ENCODE results near the gene IL10.

Gene IL10

DNA sequence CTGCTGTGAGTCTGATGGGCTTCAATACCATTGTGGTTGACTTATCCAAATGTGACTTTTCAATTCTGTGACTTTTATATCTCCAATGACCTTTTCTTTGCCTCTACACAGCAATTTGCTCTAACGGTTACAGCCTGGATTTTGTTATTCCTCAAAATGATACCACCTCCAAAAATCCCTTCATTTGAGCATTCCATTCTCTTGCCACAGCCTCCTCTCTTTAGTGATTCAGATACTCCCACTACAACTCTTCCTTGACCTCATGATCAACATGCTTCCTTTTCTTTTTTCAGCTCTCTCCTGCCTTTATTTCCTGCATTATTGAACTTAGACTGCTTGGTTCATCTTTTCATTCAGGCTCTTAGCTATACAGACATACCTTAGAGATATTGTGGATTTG is 18.3 kb downstream of the IL10 start:
- no peak overlapping the region for H3K4me3 ChIP-seq (ENCODE audit: control insufficient read depth, low read depth, low read length)
- peak; percentile 60 for DNase-seq (ENCODE audit: low read depth)
- TF ChIP-seq, protein P1, sequence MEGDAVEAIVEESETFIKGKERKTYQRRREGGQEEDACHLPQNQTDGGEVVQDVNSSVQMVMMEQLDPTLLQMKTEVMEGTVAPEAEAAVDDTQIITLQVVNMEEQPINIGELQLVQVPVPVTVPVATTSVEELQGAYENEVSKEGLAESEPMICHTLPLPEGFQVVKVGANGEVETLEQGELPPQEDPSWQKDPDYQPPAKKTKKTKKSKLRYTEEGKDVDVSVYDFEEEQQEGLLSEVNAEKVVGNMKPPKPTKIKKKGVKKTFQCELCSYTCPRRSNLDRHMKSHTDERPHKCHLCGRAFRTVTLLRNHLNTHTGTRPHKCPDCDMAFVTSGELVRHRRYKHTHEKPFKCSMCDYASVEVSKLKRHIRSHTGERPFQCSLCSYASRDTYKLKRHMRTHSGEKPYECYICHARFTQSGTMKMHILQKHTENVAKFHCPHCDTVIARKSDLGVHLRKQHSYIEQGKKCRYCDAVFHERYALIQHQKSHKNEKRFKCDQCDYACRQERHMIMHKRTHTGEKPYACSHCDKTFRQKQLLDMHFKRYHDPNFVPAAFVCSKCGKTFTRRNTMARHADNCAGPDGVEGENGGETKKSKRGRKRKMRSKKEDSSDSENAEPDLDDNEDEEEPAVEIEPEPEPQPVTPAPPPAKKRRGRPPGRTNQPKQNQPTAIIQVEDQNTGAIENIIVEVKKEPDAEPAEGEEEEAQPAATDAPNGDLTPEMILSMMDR (conservative IDR thresholded peaks at IDR 0.05; ENCODE audit: control insufficient read depth, insufficient read depth, low read depth, low read length), result no peak

DNA sequence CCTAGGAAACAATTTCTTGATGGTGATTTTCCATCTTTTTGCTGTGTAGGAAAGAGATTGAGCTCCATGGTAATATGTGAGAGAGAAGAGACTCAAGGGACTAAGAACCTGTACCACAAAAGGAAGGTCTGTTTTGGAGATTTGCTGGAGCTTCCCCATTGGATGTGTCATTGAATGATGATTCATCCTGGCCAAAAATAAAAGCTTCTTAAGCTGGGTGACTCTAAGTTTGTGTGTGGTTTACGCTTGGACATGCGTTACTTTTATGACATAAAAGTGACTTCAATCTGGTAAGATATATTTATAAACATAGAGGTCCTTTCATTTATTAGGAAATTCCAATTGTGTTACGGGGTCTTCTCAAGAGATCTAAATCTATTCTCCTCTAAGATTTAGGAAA is 19.2 kb downstream of the IL10 start:
- no peak overlapping the region for H3K4me3 ChIP-seq (ENCODE audit: control insufficient read depth, low read depth, low read length)
- DNase-seq (ENCODE audit: low read depth), result peak; percentile 83
- TF ChIP-seq, protein P1 (conservative IDR thresholded peaks at IDR 0.05; ENCODE audit: control insufficient read depth, insufficient read depth, low read depth, low read length), result no peak

DNA sequence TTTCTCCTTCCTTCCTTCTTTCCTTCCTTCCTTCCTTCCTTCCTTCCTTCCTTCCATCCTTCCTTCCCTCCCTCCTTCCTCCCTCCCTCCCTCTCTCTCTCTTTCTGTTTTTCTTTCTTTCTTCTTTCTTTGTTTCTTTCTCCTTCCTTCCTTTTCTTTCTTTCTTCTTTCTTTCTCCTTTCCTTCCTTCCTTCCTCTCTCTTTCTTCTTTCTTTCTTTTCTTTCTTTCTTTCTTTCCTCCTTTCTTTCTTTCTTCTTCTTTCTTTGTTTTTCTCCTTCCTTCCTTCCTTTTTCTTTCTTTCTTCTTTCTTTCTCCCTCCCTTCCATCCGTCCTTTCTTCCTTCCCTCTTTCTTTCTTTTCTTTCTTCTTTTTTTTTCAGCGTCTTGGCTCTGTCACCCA is 19.8 kb downstream of the IL10 start:
- DNase-seq (ENCODE audit: low read depth), result no peak
- TF ChIP-seq, protein P1 (conservative IDR thresholded peaks at IDR 0.05; ENCODE audit: control insufficient read depth, insufficient read depth, low read depth, low read length), result no peak

DNA sequence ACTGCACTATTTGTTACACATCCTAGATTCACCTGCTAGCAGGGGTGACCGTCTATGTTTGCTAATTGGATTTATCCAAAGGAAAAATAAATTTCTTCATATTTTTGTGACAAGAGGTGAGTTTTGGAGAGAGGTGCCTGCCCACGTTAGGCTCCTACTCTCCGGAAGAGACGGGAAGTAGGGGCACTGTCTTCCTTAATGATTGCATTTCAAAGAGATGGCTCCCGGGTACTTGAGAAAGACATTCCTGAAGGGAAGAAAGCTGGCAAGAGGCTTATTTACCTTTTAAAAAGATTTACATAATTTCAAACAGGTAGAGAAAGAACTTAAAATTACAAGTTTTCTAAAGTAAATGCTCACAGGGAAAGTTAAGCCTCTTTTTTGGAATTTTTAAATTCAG is 20.4 kb downstream of the IL10 start:
- DNase-seq (ENCODE audit: low read depth), result no peak
- H3K4me3 ChIP-seq (ENCODE audit: control insufficient read depth, low read depth, low read length), result no peak overlapping the region
- TF ChIP-seq, protein P1 (conservative IDR thresholded peaks at IDR 0.05; ENCODE audit: control insufficient read depth, insufficient read depth, low read depth, low read length), result no peak

More for the DNA sequence above, 19.8 kb downstream of the IL10 start:
- no peak overlapping the region for H3K4me3 ChIP-seq (ENCODE audit: control insufficient read depth, low read depth, low read length)

DNA sequence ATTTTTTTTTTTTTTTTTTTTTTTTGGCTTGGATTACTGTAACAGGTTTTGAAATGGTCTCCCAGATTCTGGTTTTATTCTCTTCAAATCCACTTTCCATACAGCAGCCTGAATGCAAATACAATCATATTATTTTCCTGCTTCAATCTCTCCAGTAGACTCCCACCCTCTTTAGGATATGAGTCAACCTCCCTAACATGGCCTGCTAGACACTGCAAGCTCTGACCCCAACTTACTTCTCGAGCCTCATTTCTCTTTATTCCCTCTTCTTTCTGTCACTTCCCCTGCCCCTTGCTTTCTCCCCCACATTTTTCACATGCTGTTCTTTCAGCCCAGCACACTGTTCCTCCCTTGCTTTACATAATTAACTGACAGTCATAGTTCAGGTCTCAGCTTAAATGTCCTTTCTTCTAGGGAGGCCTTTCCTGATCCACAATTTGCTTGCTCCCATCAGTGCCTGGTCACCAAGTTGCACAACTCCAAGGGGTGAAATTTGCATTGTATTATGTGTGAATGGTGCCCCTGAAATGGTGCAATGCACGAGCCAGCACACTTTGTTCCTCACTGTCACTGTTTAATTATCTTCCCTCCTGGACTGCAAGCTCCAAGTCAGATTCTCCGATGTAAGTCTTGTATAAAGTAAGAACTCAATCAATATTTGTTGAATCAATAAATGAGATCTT is 23.8 kb downstream of the IL10 start:
- DNase-seq (ENCODE audit: low read depth), result no peak
- H3K4me3 ChIP-seq (ENCODE audit: control insufficient read depth, low read depth, low read length), result no peak overlapping the region
- TF ChIP-seq, protein P1 (conservative IDR thresholded peaks at IDR 0.05; ENCODE audit: control insufficient read depth, insufficient read depth, low read depth, low read length), result no peak

DNA sequence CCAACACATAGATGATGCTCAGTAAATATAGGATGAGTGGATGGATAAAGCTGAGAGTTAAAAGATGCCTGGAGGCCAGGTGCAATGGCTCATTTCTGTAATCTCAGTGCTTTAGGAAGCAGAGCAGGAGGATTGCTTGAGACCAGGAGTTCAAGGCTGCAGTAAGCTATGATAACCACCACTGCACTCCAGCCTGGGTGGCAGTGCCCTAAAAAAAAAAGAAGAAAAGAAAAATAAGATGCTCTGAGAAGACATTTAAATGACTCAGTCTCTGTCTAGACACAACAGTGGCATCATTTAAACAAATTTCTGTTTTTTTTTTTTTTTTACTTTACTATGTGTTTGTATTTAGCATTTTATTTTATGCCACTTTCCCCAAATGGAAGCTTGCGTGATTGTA is 27.0 kb downstream of the IL10 start:
- DNase-seq (ENCODE audit: low read depth), result no peak
- TF ChIP-seq, protein P1 (conservative IDR thresholded peaks at IDR 0.05; ENCODE audit: control insufficient read depth, insufficient read depth, low read depth, low read length), result no peak
- H3K4me3 ChIP-seq (ENCODE audit: control insufficient read depth, low read depth, low read length), result no peak overlapping the region

DNA sequence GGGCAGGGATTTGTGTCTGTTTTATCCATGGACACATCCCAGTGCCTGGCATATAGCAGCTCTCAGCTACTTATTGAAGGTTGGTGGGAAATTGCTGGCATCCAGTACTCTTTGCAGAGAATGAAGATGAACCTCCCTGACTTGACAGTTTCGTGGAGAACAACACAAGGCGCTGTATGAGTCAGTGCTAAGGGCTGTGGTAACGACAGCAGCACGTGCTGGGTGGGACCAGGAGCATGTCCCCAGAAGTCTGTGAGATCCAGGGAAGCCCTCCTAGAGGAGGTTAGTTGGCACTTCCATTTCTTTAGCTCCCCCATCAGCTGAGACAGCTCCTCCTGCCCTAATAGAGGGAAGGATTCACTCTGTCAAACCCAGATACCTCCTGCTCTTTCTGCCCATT is 27.6 kb downstream of the IL10 start:
- no peak overlapping the region for H3K4me3 ChIP-seq (ENCODE audit: control insufficient read depth, low read depth, low read length)
- TF ChIP-seq, protein P1 (conservative IDR thresholded peaks at IDR 0.05; ENCODE audit: control insufficient read depth, insufficient read depth, low read depth, low read length), result no peak
- DNase-seq (ENCODE audit: low read depth), result peak; percentile 34

Measured in fibroblast of mammary gland (primary cell).